ENCODE data around the gene PHYHIPL. TPM values are rescaled to one million over a fixed set of nuclear protein-coding genes. Genes with fewer than 3 reads are reported as not detected.

PHYHIPL gene
- total RNA-seq, 2 donors from 2014 or later: 0.44 to 0.68 TPM

- H3K27me3 Mint-ChIP-seq (ENCODE audit: insufficient read depth): no peaks in the 10 kb centered on the region
- H3K4me1 Mint-ChIP-seq: no peaks in the 10 kb centered on the region
- no peak for TF ChIP-seq CTCF (conservative IDR thresholded peaks at IDR 0.05)
- DNase-seq: no peak
- no peaks in the 10 kb centered on the region for H3K36me3 Mint-ChIP-seq (ENCODE audit: low read depth)
- no peaks in the 10 kb centered on the region for H3K9me3 ChIP-seq (ENCODE audit: control insufficient read depth, low read length)
- H3K9me3 Mint-ChIP-seq: no peaks in the 10 kb centered on the region
- H3K27ac ChIP-seq (ENCODE audit: low read depth, low read length): no peak overlapping the region
- 92% methylated on average over 1 of the region's 1 CpG; no CpG with 5 or more reads in 1 of the 2 experiments for WGBS, 2 experiments (ENCODE audit: insufficient coverage in 1 of 2, insufficient read length in 1 of 2)
- no peaks in the 10 kb centered on the region for H3K4me1 ChIP-seq (ENCODE audit: control insufficient read depth, insufficient read depth, low read length)
- no peaks in the 10 kb centered on the region for H3K27me3 ChIP-seq (ENCODE audit: control insufficient read depth, insufficient read depth, low read length, poor library complexity, severe bottlenecking)
- no peak overlapping the region for H3K4me3 ChIP-seq (ENCODE audit: low read length)
- H3K4me3 Mint-ChIP-seq: no peak overlapping the region
- H3K27ac Mint-ChIP-seq: no peak overlapping the region
- no peak overlapping the region for H3K9ac ChIP-seq (ENCODE audit: extremely low read depth, low read length, poor library complexity, severe bottlenecking)
- peaks cover 7% of the 10 kb centered on the region for H3K36me3 ChIP-seq (ENCODE audit: control insufficient read depth, insufficient read depth, low read length)
Observed at GRCh38 chr10:59279476-59279875, 103.0 kb downstream of the PHYHIPL start.

- Mint-ChIP-seq H3K36me3 (ENCODE audit: low read depth) (no peaks in the 10 kb centered on the region), H3K9me3 (no peaks in the 10 kb centered on the region), H3K4me1 (no peaks in the 10 kb centered on the region), H3K27me3 (ENCODE audit: insufficient read depth) (no peaks in the 10 kb centered on the region), H3K27ac (no peak overlapping the region), H3K4me3 (no peak overlapping the region)
- Histone ChIP-seq H3K4me1 (ENCODE audit: control insufficient read depth, insufficient read depth, low read length) (no peaks in the 10 kb centered on the region), H3K9me3 (ENCODE audit: control insufficient read depth, low read length) (no peaks in the 10 kb centered on the region), H3K4me3 (ENCODE audit: low read length) (no peak overlapping the region), H3K36me3 (ENCODE audit: control insufficient read depth, insufficient read depth, low read length) (peaks cover 7% of the 10 kb centered on the region), H3K9ac (ENCODE audit: extremely low read depth, low read length, poor library complexity, severe bottlenecking) (no peak overlapping the region), H3K27me3 (ENCODE audit: control insufficient read depth, insufficient read depth, low read length, poor library complexity, severe bottlenecking) (no peaks in the 10 kb centered on the region), H3K27ac (ENCODE audit: low read depth, low read length) (no peak overlapping the region)
- DNase-seq: no peak
- TF ChIP-seq CTCF (conservative IDR thresholded peaks at IDR 0.05): no peak
- 93 to 100% methylated on average over 1 of the region's 1 CpG for WGBS, 2 experiments (ENCODE audit: insufficient coverage in 1 of 2, insufficient read length in 1 of 2)
Observed at GRCh38 chr10:59279991-59280505, 103.6 kb downstream of the PHYHIPL start.

- Mint-ChIP-seq H3K9me3 (no peaks in the 10 kb centered on the region), H3K27me3 (ENCODE audit: insufficient read depth) (no peaks in the 10 kb centered on the region), H3K27ac (no peak overlapping the region), H3K4me1 (no peaks in the 10 kb centered on the region), H3K4me3 (no peak overlapping the region), H3K36me3 (ENCODE audit: low read depth) (no peaks in the 10 kb centered on the region)
- Histone ChIP-seq H3K9me3 (ENCODE audit: control insufficient read depth, low read length) (no peaks in the 10 kb centered on the region), H3K4me3 (ENCODE audit: low read length) (no peak overlapping the region), H3K27ac (ENCODE audit: low read depth, low read length) (no peak overlapping the region), H3K36me3 (ENCODE audit: control insufficient read depth, insufficient read depth, low read length) (peaks cover 7% of the 10 kb centered on the region), H3K27me3 (ENCODE audit: control insufficient read depth, insufficient read depth, low read length, poor library complexity, severe bottlenecking) (no peaks in the 10 kb centered on the region), H3K9ac (ENCODE audit: extremely low read depth, low read length, poor library complexity, severe bottlenecking) (no peak overlapping the region), H3K4me1 (ENCODE audit: control insufficient read depth, insufficient read depth, low read length) (no peaks in the 10 kb centered on the region)
- 100% methylated on average over 1 of the region's 1 CpG; no CpG with 5 or more reads in 1 of the 2 experiments for WGBS, 2 experiments (ENCODE audit: insufficient coverage in 1 of 2, insufficient read length in 1 of 2)
- no peak for TF ChIP-seq CTCF (conservative IDR thresholded peaks at IDR 0.05)
- no peak for DNase-seq
Observed at GRCh38 chr10:59281861-59282260, 105.4 kb downstream of the PHYHIPL start.
